NB4 (cell line): Measurements from ENCODE around the gene PMEL.

ENCODE experiments used
- DNase-seq: peaks from one replicate; pipeline ENCODE4 v3.0.0; 2010; ENCODE audit warnings: low read depth
- H3K4me3 ChIP-seq: one replicate; pipeline ENCODE4 v1.5.1; 2011; ENCODE audit warnings: mild to moderate bottlenecking, low read depth, low read length, moderate library complexity
- MYC ChIP-seq: IDR thresholded peaks from 2 replicates; pipeline ENCODE4 v1.6.1; 2011; ENCODE audit warnings: low read depth, low read length
- POLR2A ChIP-seq: IDR thresholded peaks from 2 replicates; pipeline ENCODE4 v1.6.1; 2011; ENCODE audit warnings: mild to moderate bottlenecking; ENCODE audit not compliant: insufficient read length; ENCODE audit errors: extremely low read depth
- TF ChIP-seq, protein P1 (sequence below): IDR thresholded peaks from one replicate; pipeline ENCODE4 v1.5.1; 2012; ENCODE audit warnings: low read depth, low read length
- TF ChIP-seq, protein P2 (sequence below): IDR thresholded peaks from 2 replicates; pipeline ENCODE4 v1.6.1; 2011; ENCODE audit warnings: low read depth, low read length

PMEL gene

DNA sequence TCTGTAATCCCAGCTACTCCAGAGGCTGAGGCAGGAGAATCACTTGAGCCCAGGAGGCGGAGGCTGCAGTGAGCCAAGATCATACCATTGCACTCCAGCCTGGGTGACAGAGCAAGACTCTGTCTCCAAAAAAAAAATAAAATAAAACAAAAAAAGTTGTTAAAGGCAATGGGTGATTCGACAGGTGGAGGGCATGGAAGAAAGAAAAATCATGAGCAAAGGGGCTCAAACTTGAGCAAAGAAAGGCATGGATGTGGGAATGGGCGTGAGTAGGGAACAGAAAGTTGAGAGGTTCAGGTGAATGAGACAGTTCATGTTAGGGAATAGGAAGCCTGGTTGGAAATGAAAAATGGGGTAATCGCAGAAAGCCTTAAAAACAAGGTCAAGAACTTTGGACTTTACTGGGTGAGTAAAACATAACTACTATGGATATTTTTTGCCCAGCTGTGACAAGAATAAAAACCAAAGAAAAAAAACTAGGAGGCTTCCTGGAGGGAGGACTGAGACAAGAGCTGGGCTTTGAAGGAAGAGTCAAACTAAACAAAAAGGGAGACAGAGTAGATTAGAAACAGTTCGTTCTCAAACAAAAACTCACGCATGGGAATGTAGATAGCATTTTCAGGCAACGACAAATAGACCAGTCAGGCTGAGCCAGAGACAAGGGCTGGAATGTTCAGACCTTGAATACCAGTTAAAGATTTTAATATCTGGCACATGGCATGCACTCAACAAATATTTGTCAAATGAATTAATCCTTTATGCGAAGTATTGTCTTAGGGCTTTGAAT lies 56.9 kb downstream of the PMEL start:
- DNase-seq, result no peak
- TF ChIP-seq, protein P1, sequence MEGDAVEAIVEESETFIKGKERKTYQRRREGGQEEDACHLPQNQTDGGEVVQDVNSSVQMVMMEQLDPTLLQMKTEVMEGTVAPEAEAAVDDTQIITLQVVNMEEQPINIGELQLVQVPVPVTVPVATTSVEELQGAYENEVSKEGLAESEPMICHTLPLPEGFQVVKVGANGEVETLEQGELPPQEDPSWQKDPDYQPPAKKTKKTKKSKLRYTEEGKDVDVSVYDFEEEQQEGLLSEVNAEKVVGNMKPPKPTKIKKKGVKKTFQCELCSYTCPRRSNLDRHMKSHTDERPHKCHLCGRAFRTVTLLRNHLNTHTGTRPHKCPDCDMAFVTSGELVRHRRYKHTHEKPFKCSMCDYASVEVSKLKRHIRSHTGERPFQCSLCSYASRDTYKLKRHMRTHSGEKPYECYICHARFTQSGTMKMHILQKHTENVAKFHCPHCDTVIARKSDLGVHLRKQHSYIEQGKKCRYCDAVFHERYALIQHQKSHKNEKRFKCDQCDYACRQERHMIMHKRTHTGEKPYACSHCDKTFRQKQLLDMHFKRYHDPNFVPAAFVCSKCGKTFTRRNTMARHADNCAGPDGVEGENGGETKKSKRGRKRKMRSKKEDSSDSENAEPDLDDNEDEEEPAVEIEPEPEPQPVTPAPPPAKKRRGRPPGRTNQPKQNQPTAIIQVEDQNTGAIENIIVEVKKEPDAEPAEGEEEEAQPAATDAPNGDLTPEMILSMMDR, result no peak
- TF ChIP-seq POLR2A, result no peak
- TF ChIP-seq MYC, result no peak
- TF ChIP-seq, protein P2, sequence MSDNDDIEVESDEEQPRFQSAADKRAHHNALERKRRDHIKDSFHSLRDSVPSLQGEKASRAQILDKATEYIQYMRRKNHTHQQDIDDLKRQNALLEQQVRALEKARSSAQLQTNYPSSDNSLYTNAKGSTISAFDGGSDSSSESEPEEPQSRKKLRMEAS, result no peak
- H3K4me3 ChIP-seq, result no peak overlapping the region

DNA sequence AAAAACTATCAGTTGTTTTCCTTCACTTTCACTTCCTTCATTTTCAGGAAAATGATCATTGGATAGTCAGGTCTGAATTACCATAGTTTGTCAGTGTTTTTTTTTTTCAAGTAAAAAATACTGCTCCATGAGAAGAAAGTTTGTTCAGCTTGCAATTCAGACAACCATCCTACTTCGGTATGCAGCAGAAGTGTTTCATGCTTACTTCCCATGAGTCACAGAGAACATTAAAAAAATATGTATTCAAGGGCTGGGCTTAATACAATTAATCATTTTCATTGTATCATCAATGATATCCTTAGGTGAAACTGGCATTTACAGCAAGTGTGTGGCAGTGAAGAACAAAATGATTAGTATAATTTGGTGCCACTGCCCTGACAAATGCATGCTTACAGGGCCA lies 59.8 kb downstream of the PMEL start:
- H3K4me3 ChIP-seq, result no peak overlapping the region
- DNase-seq, result no peak
- TF ChIP-seq POLR2A (no peak), MYC (no peak)
- TF ChIP-seq, protein P2, result no peak
- TF ChIP-seq, protein P1, result no peak
